ENCODE results near the gene DBH. TPM values are rescaled to one million over a fixed set of nuclear protein-coding genes. Genes with fewer than 3 reads are reported as not detected.

The DBH gene
- total RNA-seq, 1 experiment from 2014 or later: not detected

DNA sequence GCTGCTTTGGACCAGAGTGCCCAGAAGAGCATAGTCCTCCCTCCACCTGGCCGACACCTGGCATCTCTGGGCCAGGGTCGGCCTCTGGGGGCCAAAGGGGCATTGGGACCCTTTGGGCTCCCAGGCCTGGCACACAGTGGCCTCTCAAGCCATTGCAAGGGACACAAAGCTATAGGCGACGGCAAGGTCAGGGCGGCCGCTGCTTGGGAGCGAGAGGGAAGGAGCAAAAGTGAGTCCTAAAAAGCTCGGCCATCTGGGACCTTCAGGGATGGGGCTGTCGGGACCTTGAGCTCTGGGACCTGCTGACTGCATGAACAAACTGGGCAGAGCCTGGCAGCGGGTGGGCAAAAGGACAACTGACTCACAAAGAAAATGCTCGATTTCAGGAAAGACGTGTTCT, 13.9 kb downstream of the DBH start:
- CTCF ChIA-PET: no interaction called here
- TF ChIP-seq, protein P1, sequence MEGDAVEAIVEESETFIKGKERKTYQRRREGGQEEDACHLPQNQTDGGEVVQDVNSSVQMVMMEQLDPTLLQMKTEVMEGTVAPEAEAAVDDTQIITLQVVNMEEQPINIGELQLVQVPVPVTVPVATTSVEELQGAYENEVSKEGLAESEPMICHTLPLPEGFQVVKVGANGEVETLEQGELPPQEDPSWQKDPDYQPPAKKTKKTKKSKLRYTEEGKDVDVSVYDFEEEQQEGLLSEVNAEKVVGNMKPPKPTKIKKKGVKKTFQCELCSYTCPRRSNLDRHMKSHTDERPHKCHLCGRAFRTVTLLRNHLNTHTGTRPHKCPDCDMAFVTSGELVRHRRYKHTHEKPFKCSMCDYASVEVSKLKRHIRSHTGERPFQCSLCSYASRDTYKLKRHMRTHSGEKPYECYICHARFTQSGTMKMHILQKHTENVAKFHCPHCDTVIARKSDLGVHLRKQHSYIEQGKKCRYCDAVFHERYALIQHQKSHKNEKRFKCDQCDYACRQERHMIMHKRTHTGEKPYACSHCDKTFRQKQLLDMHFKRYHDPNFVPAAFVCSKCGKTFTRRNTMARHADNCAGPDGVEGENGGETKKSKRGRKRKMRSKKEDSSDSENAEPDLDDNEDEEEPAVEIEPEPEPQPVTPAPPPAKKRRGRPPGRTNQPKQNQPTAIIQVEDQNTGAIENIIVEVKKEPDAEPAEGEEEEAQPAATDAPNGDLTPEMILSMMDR (conservative IDR thresholded peaks at IDR 0.05; ENCODE audit: low read depth, low read length): no peak
- TF ChIP-seq EZH2 (IDR thresholded peaks at IDR 0.05; ENCODE audit: borderline replicate concordance, low read depth, low read length, poor library complexity, severe bottlenecking): no peak
- no peak overlapping the region for H3K27ac ChIP-seq (ENCODE audit: low read depth, low read length, poor library complexity, severe bottlenecking)
- H3K9me3 ChIP-seq (ENCODE audit: low read depth, low read length, poor library complexity, severe bottlenecking): no peaks in the 10 kb centered on the region
- BruUV-seq (replicated peaks): no TSS peak
- no peak overlapping the region for H3K4me3 ChIP-seq (ENCODE audit: low read depth, low read length, poor library complexity, severe bottlenecking)
- H3K4me1 ChIP-seq (ENCODE audit: insufficient read depth, low read length, poor library complexity, severe bottlenecking): no peaks in the 10 kb centered on the region
- intact Hi-C loops (cut with micrococcal nuclease; ENCODE audit: unreplicated experiment): no loop called here
- peaks cover 19% of the 10 kb centered on the region for H3K27me3 ChIP-seq (replicated peaks; ENCODE audit: insufficient read depth, low read depth, low read length, poor library complexity)
- no peak for DNase-seq (ENCODE audit: low spot score)
- no peaks in the 10 kb centered on the region for H3K36me3 ChIP-seq (ENCODE audit: insufficient read depth, low read length, poor library complexity, severe bottlenecking)
- POLR2A ChIA-PET (ENCODE audit: low non-redundant PET): no interaction called here

DNA sequence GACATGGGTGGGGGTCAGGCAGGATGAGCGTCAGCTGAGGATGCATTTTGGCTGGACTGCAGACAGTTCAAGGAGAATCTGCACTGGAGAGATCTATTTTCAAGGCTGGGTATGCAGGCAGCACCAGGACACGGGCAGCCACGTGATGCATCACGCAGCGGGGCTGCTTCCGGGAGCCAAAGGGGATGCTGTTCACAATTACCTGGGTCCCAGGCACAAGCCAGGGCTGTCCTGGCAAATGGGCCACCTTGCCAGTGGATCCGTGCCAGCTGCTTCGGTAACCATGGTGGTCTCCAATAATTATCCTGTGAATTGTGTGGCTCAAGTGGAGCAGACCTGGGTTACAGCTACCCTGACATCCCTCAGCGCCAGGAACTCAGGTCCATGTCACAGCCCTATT, 17.5 kb downstream of the DBH start:
- BruUV-seq (replicated peaks): no TSS peak
- intact Hi-C loops (cut with micrococcal nuclease; ENCODE audit: unreplicated experiment): no loop called here
- ChIA-PET POLR2A (ENCODE audit: low non-redundant PET) (no interaction called here), CTCF (no interaction called here)
- no peak for DNase-seq (ENCODE audit: low spot score)
- H3K9me3 ChIP-seq (ENCODE audit: low read depth, low read length, poor library complexity, severe bottlenecking): no peaks in the 10 kb centered on the region
- TF ChIP-seq EZH2 (IDR thresholded peaks at IDR 0.05; ENCODE audit: borderline replicate concordance, low read depth, low read length, poor library complexity, severe bottlenecking): no peak
- TF ChIP-seq, protein P1 (conservative IDR thresholded peaks at IDR 0.05; ENCODE audit: low read depth, low read length): no peak
- H3K27ac ChIP-seq (ENCODE audit: low read depth, low read length, poor library complexity, severe bottlenecking): no peak overlapping the region
- H3K27me3 ChIP-seq (replicated peaks; ENCODE audit: insufficient read depth, low read depth, low read length, poor library complexity): peaks cover 51% of the 10 kb centered on the region
- peaks cover 6% of the 10 kb centered on the region for H3K4me1 ChIP-seq (ENCODE audit: insufficient read depth, low read length, poor library complexity, severe bottlenecking)
- H3K36me3 ChIP-seq (ENCODE audit: insufficient read depth, low read length, poor library complexity, severe bottlenecking): no peaks in the 10 kb centered on the region
- H3K4me3 ChIP-seq (ENCODE audit: low read depth, low read length, poor library complexity, severe bottlenecking): no peak overlapping the region

GRCh38 chr9:133654736-133655657, 18.8 kb downstream of the DBH start:
- Histone ChIP-seq H3K27ac (ENCODE audit: low read depth, low read length, poor library complexity, severe bottlenecking) (no peak overlapping the region), H3K36me3 (ENCODE audit: insufficient read depth, low read length, poor library complexity, severe bottlenecking) (no peaks in the 10 kb centered on the region), H3K27me3 (replicated peaks; ENCODE audit: insufficient read depth, low read depth, low read length, poor library complexity) (peaks cover 40% of the 10 kb centered on the region), H3K9me3 (ENCODE audit: low read depth, low read length, poor library complexity, severe bottlenecking) (no peaks in the 10 kb centered on the region), H3K4me1 (ENCODE audit: insufficient read depth, low read length, poor library complexity, severe bottlenecking) (peaks cover 16% of the 10 kb centered on the region), H3K4me3 (ENCODE audit: low read depth, low read length, poor library complexity, severe bottlenecking) (no peak overlapping the region)
- CTCF ChIA-PET: interaction anchor here (0.6 kb wide), 1 partner anchor 34 kb away, joined by 4 read pairs; no protein-coding TSS in a partner anchor
- POLR2A ChIA-PET (ENCODE audit: low non-redundant PET): no interaction called here
- intact Hi-C loops (cut with micrococcal nuclease; ENCODE audit: unreplicated experiment): no loop called here
- no peak for DNase-seq (ENCODE audit: low spot score)
- TF ChIP-seq EZH2 (IDR thresholded peaks at IDR 0.05; ENCODE audit: borderline replicate concordance, low read depth, low read length, poor library complexity, severe bottlenecking): no peak
- TF ChIP-seq, protein P1 (conservative IDR thresholded peaks at IDR 0.05; ENCODE audit: low read depth, low read length): no peak
- BruUV-seq (replicated peaks): no TSS peak
